Lower leg skin (tissue), 4 donors: ENCODE results near the gene CPLX4. TPM values are rescaled to one million over a fixed set of nuclear protein-coding genes. Genes with fewer than 3 reads are reported as not detected.

Source experiments
- DNase-seq, 2 donors: peaks; one replicate each; pipeline ENCODE4 v3.0.0-alpha.2; 2019; ENCODE audit warnings: low spot score in 2 of 2
- H3K4me3 ChIP-seq: fragments of 200-600 bp; sonication (generic); 2 replicates; pipeline ENCODE4 v1.5.1; 2017; ENCODE audit warnings: mild to moderate bottlenecking, low read depth; ENCODE audit not compliant: poor library complexity, severe bottlenecking
- POLR2A ChIP-seq, 2 donors: fragments of 450-650 bp; IDR thresholded peaks; one replicate each; pipeline ENCODE4 v1.6.1; 2016 to 2017; ENCODE audit warnings: antibody characterized with exemption in 2 of 2, mild to moderate bottlenecking in 1 of 2, moderate library complexity in 1 of 2
- WGBS, 2 donors: methylation state at CpG; one replicate each; pipeline ENCODE4 v1.1.5; 2018; 5-methylcytosine and 5-hydroxymethylcytosine counted together
- intact Hi-C: fragments of 100-400 bp; cut with DNase I; formaldehyde crosslinking; loops from one replicate; pipeline ENCODE4 v1.15.0; 2023; ENCODE audit warnings: low total_unique reads
- total RNA-seq, 4 donors: library from RNA; depleted of rRNA; stranded (reverse); fragments of >200 nt; gene quantifications; one replicate each; pipeline ENCODE4 v1.1.0, GENCODE V29; 2016
- TF ChIP-seq, protein P1 (sequence below), 3 donors: fragments of 450-650 bp; IDR thresholded peaks; one replicate each; pipeline ENCODE4 v1.5.1; 2016; ENCODE audit warnings: antibody characterized with exemption in 3 of 3, mild to moderate bottlenecking in 3 of 3, moderate library complexity in 2 of 3

Gene CPLX4
- total RNA-seq, 4 donors from 2014 or later, result not detected

DNA sequence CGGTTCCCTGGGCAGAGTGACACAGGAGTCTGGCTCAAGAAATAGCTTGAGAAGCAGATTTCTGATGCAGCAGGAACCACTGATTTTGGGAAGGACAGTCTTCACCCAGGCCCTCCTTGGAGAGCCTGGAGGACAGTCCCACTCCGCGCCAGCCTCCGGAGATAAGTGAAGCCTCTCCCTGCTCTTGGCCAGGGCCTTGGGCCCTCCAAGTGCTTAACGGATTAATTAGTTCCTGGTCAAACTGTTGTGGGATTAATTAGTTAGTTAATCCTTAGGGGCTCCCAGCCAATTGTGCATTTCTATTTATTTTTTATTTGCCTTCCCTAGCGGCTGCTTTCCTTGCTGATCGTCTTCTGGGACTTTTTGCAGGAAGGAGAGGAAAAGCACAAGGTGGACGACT, 19.6 kb downstream of the CPLX4 start:
- 67 to 72% methylated on average over 8 of the region's 8 CpGs for WGBS, 2 donors
- TF ChIP-seq, protein P1, sequence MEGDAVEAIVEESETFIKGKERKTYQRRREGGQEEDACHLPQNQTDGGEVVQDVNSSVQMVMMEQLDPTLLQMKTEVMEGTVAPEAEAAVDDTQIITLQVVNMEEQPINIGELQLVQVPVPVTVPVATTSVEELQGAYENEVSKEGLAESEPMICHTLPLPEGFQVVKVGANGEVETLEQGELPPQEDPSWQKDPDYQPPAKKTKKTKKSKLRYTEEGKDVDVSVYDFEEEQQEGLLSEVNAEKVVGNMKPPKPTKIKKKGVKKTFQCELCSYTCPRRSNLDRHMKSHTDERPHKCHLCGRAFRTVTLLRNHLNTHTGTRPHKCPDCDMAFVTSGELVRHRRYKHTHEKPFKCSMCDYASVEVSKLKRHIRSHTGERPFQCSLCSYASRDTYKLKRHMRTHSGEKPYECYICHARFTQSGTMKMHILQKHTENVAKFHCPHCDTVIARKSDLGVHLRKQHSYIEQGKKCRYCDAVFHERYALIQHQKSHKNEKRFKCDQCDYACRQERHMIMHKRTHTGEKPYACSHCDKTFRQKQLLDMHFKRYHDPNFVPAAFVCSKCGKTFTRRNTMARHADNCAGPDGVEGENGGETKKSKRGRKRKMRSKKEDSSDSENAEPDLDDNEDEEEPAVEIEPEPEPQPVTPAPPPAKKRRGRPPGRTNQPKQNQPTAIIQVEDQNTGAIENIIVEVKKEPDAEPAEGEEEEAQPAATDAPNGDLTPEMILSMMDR (IDR thresholded peaks at IDR 0.05), result no peak
- TF ChIP-seq POLR2A (IDR thresholded peaks at IDR 0.05), result no peak
- intact Hi-C loops, result no loop called here
- no peak for DNase-seq
- H3K4me3 ChIP-seq, result no peak overlapping the region

DNA sequence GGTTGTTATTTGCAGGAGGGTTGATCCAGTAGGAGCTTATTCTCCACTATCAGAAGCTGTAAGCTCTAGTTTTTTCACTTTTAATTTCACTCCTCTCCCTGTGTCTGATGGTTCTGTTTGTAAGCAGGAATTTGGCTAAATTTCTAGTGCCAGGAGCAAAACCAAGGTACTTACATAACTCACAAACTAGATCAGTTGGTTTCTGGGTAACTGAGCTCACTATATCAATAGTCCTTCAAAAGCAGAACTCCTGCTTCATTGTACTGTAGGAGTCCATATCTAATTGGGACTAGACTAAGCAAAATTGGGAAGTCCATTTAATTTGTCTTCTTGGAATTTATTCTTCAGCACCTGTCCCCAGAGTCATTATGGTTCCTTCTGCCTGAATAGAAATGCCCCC, 25.1 kb downstream of the CPLX4 start:
- TF ChIP-seq, protein P1 (IDR thresholded peaks at IDR 0.05), result no peak
- no peak for TF ChIP-seq POLR2A (IDR thresholded peaks at IDR 0.05)
- intact Hi-C loops, result no loop called here

GRCh38 chr18:59286341-59286740, 32.1 kb downstream of the CPLX4 start:
- TF ChIP-seq POLR2A (IDR thresholded peaks at IDR 0.05), result no peak
- TF ChIP-seq, protein P1 (IDR thresholded peaks at IDR 0.05), result no peak
- intact Hi-C loops, result no loop called here
- H3K4me3 ChIP-seq, result no peak overlapping the region
- 49 to 60% methylated on average over 6 of the region's 6 CpGs for WGBS, 2 donors
- no peak for DNase-seq

More for the DNA sequence above, 25.1 kb downstream of the CPLX4 start:
- no peak overlapping the region for H3K4me3 ChIP-seq
- no peak for DNase-seq

GRCh38 chr18:59282341-59282740, 36.1 kb downstream of the CPLX4 start:
- 86 to 87% methylated on average over 11 of the region's 11 CpGs for WGBS, 2 donors
- intact Hi-C loops, result no loop called here

GRCh38 chr18:59279722-59280121, 38.7 kb downstream of the CPLX4 start:
- no peak for TF ChIP-seq POLR2A (IDR thresholded peaks at IDR 0.05)
- TF ChIP-seq, protein P1 (IDR thresholded peaks at IDR 0.05), result no peak
- intact Hi-C loops, result no loop called here
- no peak overlapping the region for H3K4me3 ChIP-seq
- no peak for DNase-seq
- WGBS, 2 donors, result 62 to 82% methylated on average over 1 of the region's 1 CpG

More at GRCh38 chr18:59282341-59282740, 36.1 kb downstream of the CPLX4 start:
- TF ChIP-seq POLR2A (IDR thresholded peaks at IDR 0.05), result no peak
- TF ChIP-seq, protein P1 (IDR thresholded peaks at IDR 0.05), result no peak
- no peak overlapping the region for H3K4me3 ChIP-seq
- DNase-seq, result no peak

GRCh38 chr18:59279193-59279592, 39.3 kb downstream of the CPLX4 start:
- no peak for DNase-seq
- TF ChIP-seq, protein P1 (IDR thresholded peaks at IDR 0.05), result no peak
- no peak for TF ChIP-seq POLR2A (IDR thresholded peaks at IDR 0.05)
- WGBS, 2 donors, result 49% methylated on average over 3 of the region's 3 CpGs
- intact Hi-C loops, result no loop called here
- no peak overlapping the region for H3K4me3 ChIP-seq
